ENCODE measurements around the gene ZNF219.

GRCh38 chr14:21054123-21054767, 44.2 kb downstream of the ZNF219 start:
- TF ChIP-seq EP300 (IDR thresholded peaks at IDR 0.05; ENCODE audit: low read depth), result no peak
- TF ChIP-seq POLR2A (IDR thresholded peaks at IDR 0.05), result no peak
- no peak for TF ChIP-seq CTCF (IDR thresholded peaks at IDR 0.05)
